Hepatocyte (in vitro differentiated cells): Measurements from ENCODE around the gene HUWE1.
"Not testable (repeated sequence)": the region's sequence is repeated elsewhere in the genome, so short reads cannot be mapped to it uniquely, and the experiment has no call there.

Experiments
- CTCF ChIP-seq: fragments of 200-600 bp; sonication (generic); IDR thresholded peaks from 2 replicates; pipeline ENCODE4 v1.5.1; 2016; ENCODE audit warnings: antibody characterized with exemption, mild to moderate bottlenecking; ENCODE audit not compliant: poor library complexity
- EZH2 ChIP-seq: fragments of 200-600 bp; sonication (generic); IDR thresholded peaks from 2 replicates; pipeline ENCODE4 v1.6.1; 2016; ENCODE audit warnings: antibody characterized with exemption, mild to moderate bottlenecking, borderline replicate concordance
- EZH2phosphoT487 ChIP-seq: fragments of 200-600 bp; sonication (generic); IDR thresholded peaks from one replicate; pipeline ENCODE4 v1.6.1; 2018; ENCODE audit warnings: antibody characterized with exemption, mild to moderate bottlenecking, low read depth, moderate library complexity; ENCODE audit not compliant: unreplicated experiment, severe bottlenecking

GRCh38 chrX:53721610-53722009 is 35.1 kb upstream of the HUWE1 start:
- not testable (repeated sequence) for TF ChIP-seq CTCF, EZH2, EZH2phosphoT487
